ENCODE measurements around the gene COA3.
"Not testable (repeated sequence)": the region's sequence is repeated elsewhere in the genome, so short reads cannot be mapped to it uniquely, and the experiment has no call there.

The COA3 gene

GRCh38 chr17:42782166-42783061, 16.1 kb downstream of the COA3 start:
- no peak for DNase-seq (ENCODE audit: low read depth, low spot score)

- no peak for DNase-seq (ENCODE audit: low read depth, low spot score)
These were observed 16.8 kb downstream of the COA3 start for GRCh38 chr17:42781639-42782165.

GRCh38 chr17:42780851-42781638, 17.5 kb downstream of the COA3 start:
- DNase-seq (ENCODE audit: low read depth, low spot score): no peak

- no peak for DNase-seq (ENCODE audit: low read depth, low spot score)
These were observed 18.3 kb downstream of the COA3 start, which contains the start of gene WNK4 for GRCh38 chr17:42779936-42780850. Gene WNK4 (plus strand): TSS chr17:42780610. CDS start chr17:42780699, 89 bp downstream.

- DNase-seq (ENCODE audit: low read depth, low spot score): no peak
These were observed 19.1 kb downstream of the COA3 start for GRCh38 chr17:42779304-42779935.

- no peak for DNase-seq (ENCODE audit: low read depth, low spot score)
These were observed 19.9 kb downstream of the COA3 start for GRCh38 chr17:42778570-42778969.

GRCh38 chr17:42775534-42776098, 22.9 kb downstream of the COA3 start:
- no peak for DNase-seq (ENCODE audit: low read depth, low spot score)

- no peak for DNase-seq (ENCODE audit: low read depth, low spot score)
These were observed 24.3 kb downstream of the COA3 start for GRCh38 chr17:42774066-42774745.

GRCh38 chr17:42773290-42774035, 25.0 kb downstream of the COA3 start, which contains the start of gene VPS25:
Gene VPS25 (plus strand): TSS chr17:42773449. CDS start chr17:42773476, 27 bp downstream.
- peak; percentile 45 for DNase-seq (ENCODE audit: low read depth, low spot score)

- no peak for DNase-seq (ENCODE audit: low read depth, low spot score)
These were observed 25.6 kb downstream of the COA3 start for GRCh38 chr17:42772945-42773289.

- not testable (repeated sequence) for DNase-seq (ENCODE audit: low read depth, low spot score)
These were observed 28.5 kb downstream of the COA3 start for GRCh38 chr17:42769964-42770363.

GRCh38 chr17:42768006-42768405, 30.5 kb downstream of the COA3 start:
- DNase-seq (ENCODE audit: low read depth, low spot score): not testable (repeated sequence)

GRCh38 chr17:42767512-42767911, 31.0 kb downstream of the COA3 start:
- DNase-seq (ENCODE audit: low read depth, low spot score): no peak

GRCh38 chr17:42766124-42766523, 32.4 kb downstream of the COA3 start:
- no peak for DNase-seq (ENCODE audit: low read depth, low spot score)

GRCh38 chr17:42761638-42762037, 36.9 kb downstream of the COA3 start:
- DNase-seq (ENCODE audit: low read depth, low spot score): no peak

- no peak for DNase-seq (ENCODE audit: low read depth, low spot score)
These were observed 37.6 kb downstream of the COA3 start, which contains the start of gene RAMP2 for GRCh38 chr17:42760652-42761581. Gene RAMP2 (plus strand): TSS chr17:42761227. CDS start chr17:42761262, 35 bp downstream.

GRCh38 chr17:42759982-42760651, 38.4 kb downstream of the COA3 start:
- no peak for DNase-seq (ENCODE audit: low read depth, low spot score)
